ENCODE data around the gene FAM156B.
"Not testable (repeated sequence)": the region's sequence is repeated elsewhere in the genome, so short reads cannot be mapped to it uniquely, and the experiment has no call there.

DNA sequence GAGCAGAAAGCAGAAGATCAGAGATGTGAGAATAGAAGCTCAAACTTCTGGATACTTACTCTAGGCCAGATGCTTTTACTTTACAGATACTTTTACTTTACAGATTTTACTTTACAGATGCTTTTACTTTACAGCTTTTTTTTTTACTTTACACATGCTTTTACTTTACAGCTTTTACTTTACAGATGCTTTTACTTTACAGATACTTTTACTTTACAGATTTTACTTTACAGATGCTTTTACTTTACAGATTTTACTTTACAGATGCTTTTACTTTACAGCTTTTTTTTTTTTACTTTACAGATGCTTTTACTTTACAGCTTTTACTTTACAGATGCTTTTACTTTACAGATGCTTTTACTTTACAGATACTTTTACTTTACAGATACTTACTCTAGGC is 23.3 kb upstream of the FAM156B start:
- not testable (repeated sequence) for TF ChIP-seq POLR2AphosphoS5 (IDR thresholded peaks at IDR 0.05; ENCODE audit: low read depth, low read length); EP300 (IDR thresholded peaks at IDR 0.05; ENCODE audit: borderline replicate concordance in 1 of 2, low read depth in 2 of 2, low read length in 2 of 2); JUN (IDR thresholded peaks at IDR 0.05; ENCODE audit: low read depth, low read length); TCF12 (IDR thresholded peaks at IDR 0.05; ENCODE audit: low read depth, low read length); POLR2A (IDR thresholded peaks at IDR 0.05; ENCODE audit: control extremely low read depth in 1 of 2, low read depth in 2 of 2, low read length in 2 of 2); CEBPB (IDR thresholded peaks at IDR 0.05; ENCODE audit: low read depth, low read length); HDAC6 (IDR thresholded peaks at IDR 0.05; ENCODE audit: low read depth, low read length); SIN3A (conservative IDR thresholded peaks at IDR 0.05 in 1 of 2, IDR thresholded peaks at IDR 0.05 in 1 of 2; ENCODE audit: low read depth in 1 of 2, low read length in 2 of 2); KDM1A (IDR thresholded peaks at IDR 0.05; ENCODE audit: borderline replicate concordance, low read length)
- TF ChIP-seq, protein P1, sequence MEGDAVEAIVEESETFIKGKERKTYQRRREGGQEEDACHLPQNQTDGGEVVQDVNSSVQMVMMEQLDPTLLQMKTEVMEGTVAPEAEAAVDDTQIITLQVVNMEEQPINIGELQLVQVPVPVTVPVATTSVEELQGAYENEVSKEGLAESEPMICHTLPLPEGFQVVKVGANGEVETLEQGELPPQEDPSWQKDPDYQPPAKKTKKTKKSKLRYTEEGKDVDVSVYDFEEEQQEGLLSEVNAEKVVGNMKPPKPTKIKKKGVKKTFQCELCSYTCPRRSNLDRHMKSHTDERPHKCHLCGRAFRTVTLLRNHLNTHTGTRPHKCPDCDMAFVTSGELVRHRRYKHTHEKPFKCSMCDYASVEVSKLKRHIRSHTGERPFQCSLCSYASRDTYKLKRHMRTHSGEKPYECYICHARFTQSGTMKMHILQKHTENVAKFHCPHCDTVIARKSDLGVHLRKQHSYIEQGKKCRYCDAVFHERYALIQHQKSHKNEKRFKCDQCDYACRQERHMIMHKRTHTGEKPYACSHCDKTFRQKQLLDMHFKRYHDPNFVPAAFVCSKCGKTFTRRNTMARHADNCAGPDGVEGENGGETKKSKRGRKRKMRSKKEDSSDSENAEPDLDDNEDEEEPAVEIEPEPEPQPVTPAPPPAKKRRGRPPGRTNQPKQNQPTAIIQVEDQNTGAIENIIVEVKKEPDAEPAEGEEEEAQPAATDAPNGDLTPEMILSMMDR (IDR thresholded peaks at IDR 0.05; ENCODE audit: control extremely low read depth in 1 of 3, insufficient read depth in 1 of 3, low read depth in 1 of 3, low read length in 3 of 3): not testable (repeated sequence)
- TF ChIP-seq, protein P2, sequence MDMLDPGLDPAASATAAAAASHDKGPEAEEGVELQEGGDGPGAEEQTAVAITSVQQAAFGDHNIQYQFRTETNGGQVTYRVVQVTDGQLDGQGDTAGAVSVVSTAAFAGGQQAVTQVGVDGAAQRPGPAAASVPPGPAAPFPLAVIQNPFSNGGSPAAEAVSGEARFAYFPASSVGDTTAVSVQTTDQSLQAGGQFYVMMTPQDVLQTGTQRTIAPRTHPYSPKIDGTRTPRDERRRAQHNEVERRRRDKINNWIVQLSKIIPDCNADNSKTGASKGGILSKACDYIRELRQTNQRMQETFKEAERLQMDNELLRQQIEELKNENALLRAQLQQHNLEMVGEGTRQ (IDR thresholded peaks at IDR 0.05; ENCODE audit: low read length): not testable (repeated sequence)

Data from H1 (cell line).